Epithelial cell of proximal tubule (primary cell): ENCODE results near the gene PLXNA2. TPM values are rescaled to one million over a fixed set of nuclear protein-coding genes. Genes with fewer than 3 reads are reported as not detected.

Experiments
- DNase-seq: peaks from one replicate; pipeline ENCODE4 v3.0.0-alpha.2; 2011; ENCODE audit warnings: low read depth
- H3K4me3 ChIP-seq: 2 replicates; pipeline ENCODE4 v1.5.1; 2011; ENCODE audit warnings: low read depth, mild to moderate bottlenecking, low read length
- total RNA-seq: library from RNA; depleted of rRNA; stranded (reverse); fragments of >200 nt; gene quantifications from 2 replicates; pipeline ENCODE4 v1.2.3, GENCODE V29; 2015
- TF ChIP-seq, protein P1 (sequence below): conservative IDR thresholded peaks from 2 replicates; pipeline ENCODE4 v1.5.1; 2012; ENCODE audit warnings: low read depth, mild to moderate bottlenecking, low read length

Gene PLXNA2
- total RNA-seq, 1 donor from 2014 or later = 5.7 TPM

- DNase-seq = no peak
- TF ChIP-seq, protein P1, sequence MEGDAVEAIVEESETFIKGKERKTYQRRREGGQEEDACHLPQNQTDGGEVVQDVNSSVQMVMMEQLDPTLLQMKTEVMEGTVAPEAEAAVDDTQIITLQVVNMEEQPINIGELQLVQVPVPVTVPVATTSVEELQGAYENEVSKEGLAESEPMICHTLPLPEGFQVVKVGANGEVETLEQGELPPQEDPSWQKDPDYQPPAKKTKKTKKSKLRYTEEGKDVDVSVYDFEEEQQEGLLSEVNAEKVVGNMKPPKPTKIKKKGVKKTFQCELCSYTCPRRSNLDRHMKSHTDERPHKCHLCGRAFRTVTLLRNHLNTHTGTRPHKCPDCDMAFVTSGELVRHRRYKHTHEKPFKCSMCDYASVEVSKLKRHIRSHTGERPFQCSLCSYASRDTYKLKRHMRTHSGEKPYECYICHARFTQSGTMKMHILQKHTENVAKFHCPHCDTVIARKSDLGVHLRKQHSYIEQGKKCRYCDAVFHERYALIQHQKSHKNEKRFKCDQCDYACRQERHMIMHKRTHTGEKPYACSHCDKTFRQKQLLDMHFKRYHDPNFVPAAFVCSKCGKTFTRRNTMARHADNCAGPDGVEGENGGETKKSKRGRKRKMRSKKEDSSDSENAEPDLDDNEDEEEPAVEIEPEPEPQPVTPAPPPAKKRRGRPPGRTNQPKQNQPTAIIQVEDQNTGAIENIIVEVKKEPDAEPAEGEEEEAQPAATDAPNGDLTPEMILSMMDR = no peak
- no peak overlapping the region for H3K4me3 ChIP-seq
Observed at GRCh38 chr1:208118841-208119606, 125.2 kb downstream of the PLXNA2 start.

DNA sequence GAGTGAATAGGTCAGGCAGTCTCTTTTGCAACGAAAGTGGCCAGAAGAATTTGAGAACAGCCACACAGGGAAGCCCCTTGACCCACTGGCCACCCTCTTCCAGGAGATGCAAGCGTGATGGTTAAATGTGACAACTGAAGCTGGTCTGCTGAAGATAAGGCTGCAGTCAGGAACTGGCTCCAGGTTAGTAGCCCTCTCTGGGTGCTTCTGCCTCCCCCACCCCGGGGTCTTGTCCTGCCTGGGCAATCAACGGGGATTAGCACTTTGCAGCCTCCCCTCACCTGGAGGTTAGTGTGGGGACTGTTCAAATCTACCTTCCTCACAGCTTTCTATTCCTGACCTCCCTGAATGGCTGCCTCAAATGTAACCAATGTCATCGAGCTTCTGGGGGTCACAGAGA, 125.9 kb downstream of the PLXNA2 start:
- TF ChIP-seq, protein P1 = no peak
- no peak overlapping the region for H3K4me3 ChIP-seq
- DNase-seq = no peak

DNA sequence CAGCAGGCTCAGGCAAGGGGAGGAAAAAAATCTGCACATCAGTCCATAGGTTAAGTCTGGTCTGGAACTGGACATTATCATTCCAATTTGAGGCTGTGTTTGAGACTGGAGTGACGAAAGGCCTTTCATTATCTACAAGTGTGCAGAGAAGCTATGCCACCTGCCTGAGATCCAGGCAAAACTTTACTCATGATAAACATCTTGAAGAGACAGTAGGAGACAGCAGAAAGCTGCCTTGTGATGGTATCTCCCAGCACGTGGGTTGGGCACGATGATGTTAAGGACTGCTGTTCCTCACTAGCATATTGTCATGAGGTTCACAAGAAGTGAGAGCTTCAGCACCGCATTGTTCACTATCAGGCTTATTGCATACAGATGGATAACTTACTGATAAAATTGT, 126.4 kb downstream of the PLXNA2 start:
- DNase-seq = no peak
- no peak overlapping the region for H3K4me3 ChIP-seq
- TF ChIP-seq, protein P1 = no peak

DNA sequence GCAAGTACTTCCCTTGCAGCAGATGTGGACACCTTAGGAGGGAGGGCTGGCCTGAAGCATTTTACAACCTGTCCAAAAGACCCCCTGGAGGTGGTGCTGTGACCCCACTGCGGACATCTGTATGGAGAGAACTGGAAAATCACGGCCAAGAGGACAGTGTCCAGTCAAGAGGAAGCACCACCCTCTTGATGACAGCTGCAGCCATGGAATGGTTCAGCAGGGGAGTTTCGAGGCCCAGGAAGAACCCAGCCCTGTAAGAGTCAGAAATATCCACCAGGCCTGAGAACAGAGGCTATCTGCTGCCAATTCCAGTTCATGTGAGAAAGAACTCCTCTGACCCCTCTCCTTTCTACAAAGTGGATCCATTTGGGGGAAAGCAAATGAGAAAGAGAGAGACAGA, 126.8 kb downstream of the PLXNA2 start:
- DNase-seq = no peak
- TF ChIP-seq, protein P1 = no peak
- no peak overlapping the region for H3K4me3 ChIP-seq

DNA sequence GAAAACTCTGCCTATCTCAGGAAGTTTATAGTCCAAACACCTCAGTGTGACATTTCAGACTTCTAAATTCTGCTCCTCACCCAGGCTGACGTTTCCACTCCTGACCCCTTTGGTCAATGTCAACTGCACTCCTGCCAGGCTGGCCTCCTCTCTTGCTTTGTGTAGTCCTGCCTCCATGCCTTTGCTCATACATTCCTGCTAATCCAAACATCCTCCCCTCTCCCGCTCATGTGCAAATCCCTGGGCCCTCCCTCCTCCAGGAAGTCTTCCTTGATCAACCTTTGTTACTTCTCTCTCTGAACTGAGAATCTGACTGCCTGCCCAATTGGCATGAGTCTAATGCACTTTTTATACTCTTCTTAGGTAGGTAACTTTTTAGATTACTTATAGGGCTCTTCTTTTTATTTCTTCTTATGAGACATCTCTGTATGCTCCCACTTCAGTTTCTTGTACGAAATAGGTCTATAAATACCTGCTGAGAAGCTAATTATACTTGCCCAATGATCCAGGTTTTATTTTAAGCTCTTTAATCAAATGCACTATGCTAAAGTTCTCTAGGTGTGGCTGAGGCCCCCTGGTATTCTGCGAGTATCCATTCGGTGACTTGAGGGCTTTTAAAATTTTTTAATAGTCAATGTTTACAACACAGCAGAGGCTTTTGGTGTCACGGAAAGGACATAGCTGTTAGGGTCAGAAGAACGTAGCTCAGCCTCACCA, 128.1 kb downstream of the PLXNA2 start:
- DNase-seq = no peak
- TF ChIP-seq, protein P1 = no peak
- no peak overlapping the region for H3K4me3 ChIP-seq

- no peak overlapping the region for H3K4me3 ChIP-seq
- DNase-seq = no peak
- TF ChIP-seq, protein P1 = no peak
Observed at GRCh38 chr1:208113011-208113410, 131.2 kb downstream of the PLXNA2 start.
